LNCAP (cell line): Measurements from ENCODE around the gene JARID2.

Experiments
- CTCF ChIP-seq: fragments of 450-650 bp; IDR thresholded peaks from 2 replicates; pipeline ENCODE4 v1.5.1; 2017; ENCODE audit warnings: mild to moderate bottlenecking

JARID2 gene

DNA sequence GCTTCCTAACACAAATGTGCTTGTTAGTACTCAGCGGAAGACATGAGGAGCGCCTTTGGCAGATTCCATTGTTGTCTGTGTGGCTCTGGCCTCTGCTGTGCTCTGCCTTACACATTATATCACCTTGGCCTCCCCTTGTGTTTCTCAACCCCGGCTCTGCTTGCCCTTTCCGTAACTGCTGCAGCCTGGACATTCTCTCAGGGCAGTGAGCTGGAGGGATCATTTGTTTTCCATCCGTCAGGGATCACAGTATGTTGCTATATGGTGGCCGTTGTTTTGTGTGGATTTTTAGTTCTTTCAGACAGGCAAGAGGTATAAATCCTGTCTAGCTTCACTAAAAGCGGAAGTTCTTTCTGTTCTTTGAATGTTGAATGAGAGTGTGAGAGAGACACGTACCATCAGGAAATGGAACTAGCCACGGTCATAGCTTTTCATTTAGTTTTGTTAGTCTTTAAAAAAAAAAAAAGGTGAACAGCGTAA lies 175.1 kb downstream of the JARID2 start:
- TF ChIP-seq CTCF = no peak

GRCh38 chr6:15421945-15422733 lies 176.3 kb downstream of the JARID2 start:
- TF ChIP-seq CTCF = no peak

- TF ChIP-seq CTCF = no peak
Measured at GRCh38 chr6:15423286-15423993, 177.6 kb downstream of the JARID2 start.

DNA sequence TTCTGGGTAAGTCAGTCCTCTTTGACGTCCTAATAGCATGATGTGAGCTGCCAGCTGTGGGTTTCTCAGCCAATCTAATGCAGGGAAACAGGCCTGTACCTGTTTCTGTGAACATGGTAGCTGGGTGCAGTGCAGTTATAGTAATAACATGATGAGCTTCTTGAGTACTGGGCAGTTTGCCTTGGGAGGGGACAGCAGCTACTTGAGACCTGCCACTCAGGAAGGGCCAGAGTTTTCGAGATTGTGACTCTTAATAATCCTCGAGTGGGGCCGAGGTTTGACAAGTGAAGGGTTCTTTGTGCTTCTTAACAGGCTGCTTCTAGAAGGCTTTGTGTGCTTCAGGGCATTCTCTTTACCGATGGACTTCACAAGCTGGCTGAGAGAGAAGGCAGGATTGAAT lies 180.1 kb downstream of the JARID2 start:
- TF ChIP-seq CTCF = no peak

DNA sequence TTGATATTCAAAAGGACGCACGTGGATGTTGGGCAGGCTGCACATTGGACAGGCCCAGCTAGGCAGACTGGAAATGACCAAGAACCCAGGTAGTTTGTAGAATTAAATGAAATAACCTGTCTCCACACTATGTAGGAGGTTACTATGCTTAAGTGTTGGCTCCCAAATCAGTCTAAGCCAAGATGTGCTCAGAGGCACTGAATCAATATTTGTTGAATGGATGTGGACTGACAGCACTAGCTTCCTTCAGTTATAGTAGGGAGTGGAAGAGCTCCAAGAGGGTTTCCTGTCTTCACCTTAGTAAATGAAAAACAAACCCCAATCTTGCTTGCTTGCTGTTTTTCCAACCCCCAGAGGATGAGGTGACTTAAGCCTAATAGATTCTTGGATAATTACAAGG lies 180.5 kb downstream of the JARID2 start:
- no peak for TF ChIP-seq CTCF

DNA sequence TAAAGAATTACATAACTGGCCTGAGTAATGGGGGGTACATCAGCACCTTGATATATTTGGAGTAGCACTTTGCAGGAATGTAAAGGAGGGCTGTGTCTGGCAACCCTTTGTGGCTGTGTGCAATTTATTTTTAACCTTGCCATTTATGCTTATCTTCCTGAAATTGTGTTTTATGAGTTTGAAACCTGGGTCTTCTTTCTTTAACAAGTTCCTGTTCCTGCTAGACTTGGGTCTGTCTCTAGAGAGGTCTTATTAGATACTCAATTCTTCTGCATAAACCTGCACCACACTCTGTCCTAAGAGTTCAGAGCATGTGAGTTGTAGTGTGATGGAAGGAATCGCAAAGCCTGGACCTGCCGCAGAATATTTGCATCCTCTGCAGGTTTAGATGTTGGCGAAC lies 181.0 kb downstream of the JARID2 start:
- TF ChIP-seq CTCF = no peak

DNA sequence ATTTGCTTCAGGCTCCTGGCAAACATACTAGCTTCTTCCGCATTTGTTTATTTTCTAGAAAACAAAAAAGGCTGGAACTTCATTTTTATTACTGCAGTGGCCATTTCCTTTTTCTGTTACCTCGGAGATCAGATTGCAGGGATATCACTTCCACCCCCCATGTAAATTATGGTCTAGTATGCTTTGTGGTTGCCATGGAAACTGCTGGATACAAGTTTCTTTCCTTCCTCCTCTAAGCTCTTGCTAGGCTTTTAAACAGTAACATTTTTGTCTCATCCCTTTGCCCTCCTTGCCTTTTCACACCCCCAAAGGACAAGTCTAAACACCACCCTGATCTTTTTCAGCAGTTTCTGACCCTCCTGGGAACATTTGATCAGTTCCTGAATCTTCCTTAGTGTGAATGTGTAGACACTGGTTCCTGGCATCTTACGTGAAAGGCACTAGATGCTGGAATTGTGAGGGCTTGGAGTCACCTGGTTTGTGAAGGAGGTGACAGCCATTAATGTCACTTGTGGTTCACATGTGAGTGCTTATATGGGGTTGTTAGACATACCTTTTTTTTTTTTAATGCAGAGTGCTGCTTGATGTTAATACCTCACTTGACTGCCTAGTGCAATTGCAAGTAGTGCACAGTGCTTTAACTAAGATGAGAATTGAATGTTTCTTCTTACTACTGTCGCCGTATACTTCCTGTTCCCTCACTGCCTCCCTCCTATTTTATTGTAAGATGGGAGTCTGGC lies 181.6 kb downstream of the JARID2 start:
- no peak for TF ChIP-seq CTCF
